H1 (cell line): ENCODE data around the gene BSG. TPM values are rescaled to one million over a fixed set of nuclear protein-coding genes. Genes with fewer than 3 reads are reported as not detected.

Source experiments
- CTCF ChIA-PET: fragments of 300-600 bp; sonication (Branson Sonifier 250); formaldehyde crosslinking; loops from one replicate; lab custom pipeline; 2021; ENCODE audit not compliant: partially characterized antibody; lab: Charles Lee
- POLR2A ChIA-PET: fragments of 300-600 bp; sonication (Branson Sonifier 250); formaldehyde crosslinking; loops from one replicate; lab custom pipeline; 2021; ENCODE audit warnings: inconsistent platforms; ENCODE audit not compliant: partially characterized antibody; lab: Charles Lee
- DNase-seq, 2 experiments: peaks; one replicate each; pipeline versions ENCODE4 v3.0.0 to v3.0.0-alpha.2; 2010 to 2022; ENCODE audit warnings: low spot score in 2 of 2, low read depth in 1 of 2, mixed read lengths in 1 of 2
- FAIRE-seq: peaks from 2 replicates; lab custom pipeline; 2011; peaks lifted over from hg19 to GRCh38; lab: Jason Lieb, UNC
- H2AFZ ChIP-seq: 2 replicates; pipeline ENCODE4 v1.8.1; 2012; ENCODE audit warnings: low read length, inconsistent platforms
- H2AK5ac ChIP-seq: 2 replicates; pipeline ENCODE4 v1.6.1; 2013; ENCODE audit warnings: low read depth, low read length
- H2BK120ac ChIP-seq: replicated peaks from 2 replicates; pipeline ENCODE3; 2013; ENCODE audit warnings: low read depth, low read length, inconsistent platforms
- H2BK12ac ChIP-seq: 2 replicates; pipeline ENCODE4 v1.6.1; 2013; ENCODE audit warnings: low read depth, low read length
- H2BK15ac ChIP-seq: 2 replicates; pipeline ENCODE4 v1.6.1; 2013; ENCODE audit warnings: low read length
- H2BK20ac ChIP-seq: 2 replicates; pipeline ENCODE4 v1.6.1; 2013; ENCODE audit warnings: low read length
- H2BK5ac ChIP-seq: 2 replicates; pipeline ENCODE4 v1.6.1; 2013; ENCODE audit warnings: low read depth, low read length
- H3K14ac ChIP-seq: 2 replicates; pipeline ENCODE4 v1.6.1; 2013; ENCODE audit warnings: inconsistent platforms; ENCODE audit not compliant: insufficient read length
- H3K18ac ChIP-seq: 2 replicates; pipeline ENCODE4 v1.6.1; 2013; ENCODE audit warnings: low read length; ENCODE audit errors: extremely low read depth
- H3K23ac ChIP-seq: 2 replicates; pipeline ENCODE4 v1.6.1; 2013; ENCODE audit warnings: inconsistent platforms; ENCODE audit not compliant: insufficient read length
- H3K23me2 ChIP-seq: 2 replicates; pipeline ENCODE4 v1.6.1; 2013; ENCODE audit warnings: low read depth, low read length
- H3K27ac ChIP-seq: 2 replicates; pipeline ENCODE4 v1.6.1; 2011; ENCODE audit warnings: low read depth, low read length, inconsistent platforms
- H3K27me3 ChIP-seq, 4 experiments: replicated peaks in 1 of 4; 1 replicate in 1 of 4; 2 replicates in 3 of 4; pipeline versions ENCODE4 v1.6.1 to v1.8.1; 2011 to 2013; ENCODE audit warnings: low read length in 3 of 4, mild to moderate bottlenecking in 3 of 4, inconsistent platforms in 2 of 4, mixed read lengths in 2 of 4, moderate library complexity in 1 of 4; ENCODE audit not compliant: control insufficient read depth in 3 of 4, insufficient read depth in 3 of 4; ENCODE audit errors: extremely low read depth in 1 of 4
- H3K36me3 ChIP-seq, 4 experiments: 2 replicates each; pipeline versions ENCODE4 v1.6.1 to v1.8.1; 2011 to 2013; ENCODE audit warnings: mild to moderate bottlenecking in 4 of 4, low read length in 3 of 4, moderate library complexity in 2 of 4, control low read depth in 1 of 4, inconsistent platforms in 1 of 4; ENCODE audit not compliant: insufficient read depth in 4 of 4, control insufficient read depth in 2 of 4
- H3K4ac ChIP-seq: replicated peaks from 2 replicates; pipeline ENCODE3; 2013; ENCODE audit warnings: low read length, low read depth, mixed read lengths, inconsistent platforms; ENCODE audit not compliant: insufficient read length
- H3K4me1 ChIP-seq, 4 experiments: replicated peaks in 1 of 4; 1 replicate in 1 of 4; 2 replicates in 3 of 4; pipeline versions ENCODE4 v1.6.1 to v1.8.1; 2011 to 2013; ENCODE audit warnings: low read length in 3 of 4, inconsistent platforms in 2 of 4, mixed read lengths in 1 of 4; ENCODE audit not compliant: insufficient read depth in 4 of 4, control insufficient read depth in 3 of 4
- H3K4me2 ChIP-seq, 2 experiments: 2 replicates each; pipeline versions ENCODE4 v1.6.1 to v1.8.1; 2011 to 2013; ENCODE audit warnings: low read depth in 2 of 2, low read length in 2 of 2, control low read depth in 1 of 2, inconsistent platforms in 1 of 2, mild to moderate bottlenecking in 1 of 2; ENCODE audit not compliant: insufficient read depth in 1 of 2
- H3K4me3 ChIP-seq, 4 experiments: fragments of 200-600, 300-600 bp in 1 of 4; sonication (generic), shearing (Covaris generic), sonication (Bioruptor Twin) in 1 of 4; 2 replicates each; pipeline versions ENCODE4 v1.5.1 to v1.8.1; 2011 to 2016; ENCODE audit warnings: low read length in 4 of 4, low read depth in 3 of 4, control low read depth in 2 of 4, inconsistent platforms in 2 of 4, mild to moderate bottlenecking in 2 of 4, mixed read lengths in 1 of 4, moderate library complexity in 1 of 4; ENCODE audit not compliant: insufficient read depth in 2 of 4; ENCODE audit errors: extremely low read depth in 1 of 4
- H3K56ac ChIP-seq: replicated peaks from 2 replicates; pipeline ENCODE3; 2013; ENCODE audit warnings: low read depth, mild to moderate bottlenecking, mixed read lengths, low read length, inconsistent platforms; ENCODE audit not compliant: insufficient read length
- H3K79me1 ChIP-seq: 2 replicates; pipeline ENCODE4 v1.6.1; 2013; ENCODE audit warnings: low read depth, low read length, control low read depth
- H3K79me2 ChIP-seq, 2 experiments: 2 replicates each; pipeline versions ENCODE4 v1.6.1 to v1.8.1; 2012 to 2013; ENCODE audit warnings: low read length in 2 of 2, mild to moderate bottlenecking in 2 of 2, inconsistent platforms in 1 of 2; ENCODE audit not compliant: insufficient read depth in 2 of 2, control insufficient read depth in 1 of 2
- H3K9ac ChIP-seq, 4 experiments: replicated peaks in 1 of 4; 1 replicate in 1 of 4; 2 replicates in 3 of 4; pipeline versions ENCODE4 v1.6.1 to v1.8.1; 2011 to 2013; ENCODE audit warnings: low read depth in 3 of 4, low read length in 3 of 4, control low read depth in 2 of 4, mild to moderate bottlenecking in 2 of 4, moderate library complexity in 2 of 4, inconsistent platforms in 1 of 4; ENCODE audit errors: extremely low read depth in 1 of 4
- H3K9me3 ChIP-seq, 2 experiments: 2 replicates each; pipeline versions ENCODE4 v1.6.1 to v1.8.1; 2012 to 2013; ENCODE audit warnings: mild to moderate bottlenecking in 2 of 2, moderate library complexity in 2 of 2, control low read depth in 1 of 2, inconsistent platforms in 1 of 2, low read depth in 1 of 2, low read length in 1 of 2, mixed read lengths in 1 of 2; ENCODE audit not compliant: insufficient read depth in 2 of 2
- H4K20me1 ChIP-seq, 2 experiments: replicated peaks in 1 of 2; 2 replicates each; pipeline versions ENCODE3 to v1.8.1; 2011 to 2013; ENCODE audit warnings: inconsistent platforms in 2 of 2, low read length in 2 of 2, mild to moderate bottlenecking in 1 of 2; ENCODE audit not compliant: insufficient read depth in 2 of 2, control insufficient read depth in 1 of 2
- H4K5ac ChIP-seq: 2 replicates; pipeline ENCODE4 v1.6.1; 2013; ENCODE audit warnings: low read length, low read depth, mixed read lengths, inconsistent platforms; ENCODE audit not compliant: insufficient read length
- H4K8ac ChIP-seq: 2 replicates; pipeline ENCODE4 v1.8.0; 2013; ENCODE audit warnings: mild to moderate bottlenecking, moderate library complexity, low read length, inconsistent platforms; ENCODE audit not compliant: insufficient read depth; ENCODE audit errors: extremely low read depth
- H4K91ac ChIP-seq: replicated peaks from 2 replicates; pipeline ENCODE3; 2013; ENCODE audit warnings: low read length, mixed read lengths, inconsistent platforms; ENCODE audit not compliant: insufficient read length
- CTCF ChIP-seq, 3 experiments: IDR thresholded peaks; 1 replicate in 2 of 3; 2 replicates in 1 of 3; pipeline versions ENCODE4 v1.5.1 to v1.6.1; 2011; ENCODE audit warnings: low read length in 3 of 3, mild to moderate bottlenecking in 3 of 3, inconsistent platforms in 2 of 3, low read depth in 1 of 3, moderate library complexity in 1 of 3; ENCODE audit not compliant: insufficient read depth in 1 of 3; ENCODE audit errors: control extremely low read depth in 1 of 3
- KDM1A ChIP-seq: fragments of 200-600, 300-600 bp; sonication (generic); IDR thresholded peaks from 2 replicates; pipeline ENCODE4 v1.7.1; 2016; ENCODE audit warnings: mild to moderate bottlenecking, low read length, borderline replicate concordance
- WGBS, 2 experiments: shearing (Covaris generic) in 1 of 2; methylation state at CpG; one replicate each; pipeline versions ENCODE4 v1.1.6 to v1.1.7; 2013 to 2015; ENCODE audit warnings: low lambda C conversion rate in 2 of 2, mixed read lengths in 2 of 2, inconsistent platforms in 1 of 2, low coverage in 1 of 2, missing lambda C conversion rate in 1 of 2; ENCODE audit not compliant: insufficient replicate concordance in 2 of 2, insufficient coverage in 1 of 2, insufficient read length in 1 of 2; ENCODE audit errors: extremely low coverage in 1 of 2, missing lambda C conversion rate in 1 of 2; 5-methylcytosine and 5-hydroxymethylcytosine counted together
- polyA plus RNA-seq, 7 experiments: library from polyadenylated mRNA; depleted of rRNA in 3 of 7; stranded (reverse) in 5 of 7; unstranded in 2 of 7; fragments of >200 nt in 5 of 7; fragments of 200-250 nt in 2 of 7; gene quantifications; 1 replicate in 5 of 7; 2 replicates in 1 of 7; 4 replicates in 1 of 7; pipeline versions ENCODE4 v1.2.1 to v1.2.3, GENCODE V29; 2011 to 2013; ENCODE audit warnings: missing spikeins in 2 of 7, mixed read lengths in 2 of 7
- total RNA-seq: library from RNA; stranded (reverse); fragmentation: NEBNext Ultra II Directional; extraction: Animal tissue kit (Norgen Biotek cat#: 25700); gene quantifications from 2 replicates; pipeline ENCODE4 v1.2.1, GENCODE V29; 2021

BSG gene
- total and polyA plus RNA-seq, 2 of the 8 experiments (the other 6 are each of a cell fraction or from before 2014, with no cell fraction given) = 726 to 1,055 TPM

GRCh38 chr19:588741-589692 lies 16.6 kb downstream of the BSG start:
- H3K18ac ChIP-seq = no peak overlapping the region
- 40% methylated on average over 44 of the region's 54 CpGs; no CpG with 5 or more reads in 1 of the 2 experiments for WGBS, 2 experiments
- no peak overlapping the region for H2BK120ac ChIP-seq
- no peak overlapping the region for H2AK5ac ChIP-seq
- POLR2A ChIA-PET = interaction anchor here (1.2 to 6.3 kb wide), 5 partner anchors 12 to 86 kb away, joined by 3 to 78 read pairs (median 4); partner anchors contain the start of gene BSG
- H3K79me1 ChIP-seq = no peaks in the 10 kb centered on the region
- H3K14ac ChIP-seq = no peak overlapping the region
- no peaks in the 10 kb centered on the region for H3K79me2 ChIP-seq
- peaks cover 0 to 6% (median 2%) of the 10 kb centered on the region in 4 experiments; a peak in 3 of 7 replicates for H3K4me1 ChIP-seq
- H4K91ac ChIP-seq = no peak overlapping the region
- H4K8ac ChIP-seq = peak overlapping the region; percentile 51; the same call in 1 of the 2 replicates
- no peak overlapping the region for H2AFZ ChIP-seq
- H3K4me2 ChIP-seq = peak overlapping the region; percentile 24 to 57; a peak in 3 of 4 replicates
- no peak overlapping the region for H3K27ac ChIP-seq
- no peaks in the 10 kb centered on the region for H3K9me3 ChIP-seq
- H3K23ac ChIP-seq = no peak overlapping the region
- peaks cover 0 to 4% (median 0%) of the 10 kb centered on the region in 4 experiments; a peak in 1 of 8 replicates for H3K36me3 ChIP-seq
- peaks cover 3% of the 10 kb centered on the region; the same call in 1 of the 2 replicates for H3K23me2 ChIP-seq
- H3K9ac ChIP-seq = no peak overlapping the region
- peak overlapping the region; percentile 1 to 57 (median 18); a peak in 5 of 8 replicates for H3K4me3 ChIP-seq
- no peak overlapping the region for H3K56ac ChIP-seq
- CTCF ChIA-PET = interaction anchor here (0.6 to 2.3 kb wide), 9 partner anchors 11 to 78 kb away, joined by 3 to 12 read pairs (median 4); no protein-coding TSS in a partner anchor
- H4K20me1 ChIP-seq = peaks cover 8 to 16% of the 10 kb centered on the region in 2 experiments
- peaks cover 23 to 39% (median 31%) of the 10 kb centered on the region in 4 experiments for H3K27me3 ChIP-seq
- no peak overlapping the region for H3K4ac ChIP-seq
- FAIRE-seq = no peak
- TF ChIP-seq CTCF (IDR thresholded peaks at IDR 0.05; ENCODE audit: control extremely low read depth in 1 of 3, insufficient read depth in 1 of 3, low read depth in 1 of 3, low read length in 3 of 3) = peak in 1 of 3 experiments; percentile 18; a peak in 1 of 4 replicates
- TF ChIP-seq KDM1A = no peak
- H2BK20ac ChIP-seq = no peak overlapping the region
- DNase-seq = no peak
- H2BK5ac ChIP-seq = no peak overlapping the region
- no peak overlapping the region for H2BK15ac ChIP-seq
- no peak overlapping the region; the same call in 1 of the 2 replicates for H2BK12ac ChIP-seq
- no peak overlapping the region for H4K5ac ChIP-seq
